Heart left ventricle (tissue), 16 donors: ENCODE results near the gene SDHAF3. TPM values are rescaled to one million over a fixed set of nuclear protein-coding genes. Genes with fewer than 3 reads are reported as not detected.

Source experiments
- ATAC-seq, 4 donors: fragments of 200-7000 bp; cut with Tn5 transposase; one replicate each; pipeline ENCODE4 v1.9.1; 2020 to 2022; ENCODE audit warnings: moderate library complexity in 4 of 4, mild to moderate bottlenecking in 3 of 4, moderate number of reproducible peaks in 1 of 4
- DNase-seq, 5 donors: peaks; one replicate each; pipeline ENCODE4 v3.0.0-alpha.2; 2020
- H3K27ac ChIP-seq, 12 donors: fragments of 200-600 bp; sonication (generic) in 4 of 12; one replicate each; pipeline versions ENCODE4 v1.5.0 to v1.8.0; 2016 to 2022; ENCODE audit warnings: mild to moderate bottlenecking in 2 of 12
- H3K27me3 ChIP-seq, 9 donors: fragments of 200-600 bp; sonication (generic) in 2 of 9; one replicate each; pipeline versions ENCODE4 v1.5.1 to v1.8.0; 2016 to 2022; ENCODE audit warnings: mild to moderate bottlenecking in 3 of 9
- H3K36me3 ChIP-seq, 9 donors: fragments of 200-600 bp; sonication (generic) in 2 of 9; one replicate each; pipeline versions ENCODE4 v1.5.0 to v1.8.0; 2018 to 2022; ENCODE audit warnings: mild to moderate bottlenecking in 2 of 9
- H3K4me1 ChIP-seq, 12 donors: fragments of 200-600 bp; sonication (generic) in 4 of 12; one replicate each; pipeline versions ENCODE4 v1.5.0 to v1.8.0; 2016 to 2022; ENCODE audit warnings: mild to moderate bottlenecking in 3 of 12
- H3K4me3 ChIP-seq, 12 donors: fragments of 200-600 bp; sonication (generic) in 4 of 12; one replicate each; pipeline versions ENCODE4 v1.5.0 to v1.8.0; 2017 to 2022; ENCODE audit warnings: mild to moderate bottlenecking in 9 of 12, moderate library complexity in 4 of 12
- H3K9me3 ChIP-seq, 12 donors: fragments of 200-600 bp; sonication (generic) in 4 of 12; one replicate each; pipeline versions ENCODE4 v1.5.0 to v1.8.0; 2016 to 2022; ENCODE audit warnings: mild to moderate bottlenecking in 1 of 12
- POLR2A ChIP-seq, 2 donors: fragments of 450-650 bp; IDR thresholded peaks; one replicate each; pipeline ENCODE4 v1.6.1; 2017; ENCODE audit warnings: antibody characterized with exemption in 2 of 2, mild to moderate bottlenecking in 2 of 2, moderate library complexity in 2 of 2
- WGBS, 4 donors: extraction: QIAGEN DNeasy Blood & Tissue Kit in 2 of 4; methylation state at CpG; one replicate each; pipeline versions ENCODE4 v1.1.5 to v1.1.7; 2013 to 2018; 5-methylcytosine and 5-hydroxymethylcytosine counted together
- intact Hi-C, 10 donors: fragments of 100-400 bp; cut with DNase I; formaldehyde crosslinking; loops; one replicate each; pipeline versions ENCODE4 v1.11.1 to v1.14.2; 2022
- polyA plus RNA-seq, 2 donors: library from polyadenylated mRNA; stranded (reverse); fragments of 200-250 nt; gene quantifications; one replicate each; pipeline ENCODE4 v1.2.3, GENCODE V29; 2013
- total RNA-seq, 9 donors: library from RNA; depleted of rRNA in 2 of 9; stranded (reverse); fragments of >200 nt in 2 of 9; fragmentation: NEBNext Ultra II Directional in 3 of 9; extraction: Animal tissue kit (Norgen Biotek cat#: 25700) in 3 of 9; gene quantifications; one replicate each; pipeline versions ENCODE4 v1.1.0 to v1.2.4, GENCODE V29; 2016 to 2023
- TF ChIP-seq, protein P1 (sequence below), 12 donors: fragments of 200-600 bp; sonication (generic) in 4 of 12; IDR thresholded peaks; one replicate each; pipeline versions ENCODE4 v1.5.0 to v1.8.0; 2018 to 2022; ENCODE audit warnings: antibody characterized with exemption in 12 of 12, mild to moderate bottlenecking in 5 of 12
- donor health status: ischemic (EF 13 %, LVEDD 7.1; RV severe dilation, severe dysfunction).
- donor health status: healthy with polysubstance abuse.
- donor health status: DM: no; HTN: yes; CAD: no.
- donor health status: DM: no; HTN: no; CAD: no.
- donor health status: ischemic (EF 25% LVEDD 6.9; RV normal size, moderate dysfunction).
- donor health status: ischemic (EF 25% LVEDD 5.7; RV mildly dilated, moderate dysfunction).
- donor health status: healthy.
- donor health status: DM: yes; HTN: yes; CAD: no.
- donor health status: ischemic (EF 35%, LVEDD 5.7; RV mildly dilated, moderate dysfunction).
- donor health status: nonischemic (EF 11% LVEDD 7.7; RV severe dilation, severe dysfunction).
- donor health status: DM: yes; HTN: yes; CAD: no.
- donor health status: PGD.
- donor health status: ischemic (EF 29% LVEDD 5.4; RV normal size, mild dysfunction).
- donor health status: nonischemic (EF 23%, LVEDD 6.1; RV moderate dilation, normal function).

The SDHAF3 gene
- total and polyA plus RNA-seq, 11 donors, result 8.4 to 21.5 (median 16.9) TPM

DNA sequence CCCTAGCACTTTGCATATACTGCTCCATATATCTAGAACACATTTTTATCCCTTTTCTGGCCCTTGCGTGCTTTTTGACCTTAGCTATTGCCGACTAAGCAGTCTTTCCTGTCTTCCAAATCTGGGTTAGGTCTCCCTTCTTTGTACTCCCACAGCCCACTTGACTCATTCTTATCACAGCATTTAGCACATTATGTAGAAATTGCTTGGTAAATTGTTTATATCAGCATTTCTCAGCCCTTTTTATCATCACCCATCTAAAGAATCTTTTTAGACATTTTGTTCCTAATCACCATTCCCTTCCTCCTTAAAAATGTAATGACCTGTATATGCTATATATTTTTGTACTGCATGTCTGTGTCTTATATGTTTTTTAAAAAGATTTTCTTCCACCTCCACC is 101.7 kb downstream of the SDHAF3 start:
- no peak for ATAC-seq
- H3K9me3 ChIP-seq, result no peaks in the 10 kb centered on the region
- DNase-seq, result no peak
- no peaks in the 10 kb centered on the region for H3K27me3 ChIP-seq
- no peak overlapping the region for H3K4me3 ChIP-seq
- WGBS, 4 donors, result 82 to 87% (median 84%) methylated on average over 2 of the region's 2 CpGs
- TF ChIP-seq POLR2A (IDR thresholded peaks at IDR 0.05), result no peak
- TF ChIP-seq, protein P1, sequence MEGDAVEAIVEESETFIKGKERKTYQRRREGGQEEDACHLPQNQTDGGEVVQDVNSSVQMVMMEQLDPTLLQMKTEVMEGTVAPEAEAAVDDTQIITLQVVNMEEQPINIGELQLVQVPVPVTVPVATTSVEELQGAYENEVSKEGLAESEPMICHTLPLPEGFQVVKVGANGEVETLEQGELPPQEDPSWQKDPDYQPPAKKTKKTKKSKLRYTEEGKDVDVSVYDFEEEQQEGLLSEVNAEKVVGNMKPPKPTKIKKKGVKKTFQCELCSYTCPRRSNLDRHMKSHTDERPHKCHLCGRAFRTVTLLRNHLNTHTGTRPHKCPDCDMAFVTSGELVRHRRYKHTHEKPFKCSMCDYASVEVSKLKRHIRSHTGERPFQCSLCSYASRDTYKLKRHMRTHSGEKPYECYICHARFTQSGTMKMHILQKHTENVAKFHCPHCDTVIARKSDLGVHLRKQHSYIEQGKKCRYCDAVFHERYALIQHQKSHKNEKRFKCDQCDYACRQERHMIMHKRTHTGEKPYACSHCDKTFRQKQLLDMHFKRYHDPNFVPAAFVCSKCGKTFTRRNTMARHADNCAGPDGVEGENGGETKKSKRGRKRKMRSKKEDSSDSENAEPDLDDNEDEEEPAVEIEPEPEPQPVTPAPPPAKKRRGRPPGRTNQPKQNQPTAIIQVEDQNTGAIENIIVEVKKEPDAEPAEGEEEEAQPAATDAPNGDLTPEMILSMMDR (IDR thresholded peaks at IDR 0.05), result no peak
- H3K27ac ChIP-seq, result no peak overlapping the region
- intact Hi-C loops, result no loop called here
- no peaks in the 10 kb centered on the region for H3K4me1 ChIP-seq
- no peaks in the 10 kb centered on the region for H3K36me3 ChIP-seq

DNA sequence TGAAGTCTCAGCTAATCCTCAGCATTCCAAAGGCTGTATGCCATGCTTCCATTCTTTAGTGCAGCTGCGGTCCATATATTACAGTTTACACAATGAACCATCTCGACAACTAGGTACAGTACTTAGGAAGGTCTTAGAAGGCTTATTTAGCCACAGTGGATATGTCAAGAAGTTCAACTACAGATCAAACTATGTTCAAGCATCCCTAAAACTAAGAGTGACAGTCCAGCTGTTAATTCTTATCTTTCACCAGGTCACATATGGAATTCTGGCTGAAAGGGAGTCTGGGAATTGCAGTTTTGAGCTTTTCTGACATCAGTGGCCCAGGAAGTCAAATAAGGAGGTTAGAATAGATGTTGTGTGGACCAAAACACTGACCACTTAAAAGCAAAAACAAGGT is 106.8 kb downstream of the SDHAF3 start:
- H3K9me3 ChIP-seq, result no peaks in the 10 kb centered on the region
- H3K27ac ChIP-seq, result no peak overlapping the region
- H3K36me3 ChIP-seq, result no peaks in the 10 kb centered on the region
- no peaks in the 10 kb centered on the region for H3K4me1 ChIP-seq
- 87 to 94% (median 90%) methylated on average over 2 of the region's 2 CpGs for WGBS, 4 donors
- TF ChIP-seq, protein P1 (IDR thresholded peaks at IDR 0.05), result no peak
- no peak for TF ChIP-seq POLR2A (IDR thresholded peaks at IDR 0.05)
- no peaks in the 10 kb centered on the region for H3K27me3 ChIP-seq
- H3K4me3 ChIP-seq, result no peak overlapping the region
- ATAC-seq, result no peak
- DNase-seq, result no peak
- intact Hi-C loops, result no loop called here

DNA sequence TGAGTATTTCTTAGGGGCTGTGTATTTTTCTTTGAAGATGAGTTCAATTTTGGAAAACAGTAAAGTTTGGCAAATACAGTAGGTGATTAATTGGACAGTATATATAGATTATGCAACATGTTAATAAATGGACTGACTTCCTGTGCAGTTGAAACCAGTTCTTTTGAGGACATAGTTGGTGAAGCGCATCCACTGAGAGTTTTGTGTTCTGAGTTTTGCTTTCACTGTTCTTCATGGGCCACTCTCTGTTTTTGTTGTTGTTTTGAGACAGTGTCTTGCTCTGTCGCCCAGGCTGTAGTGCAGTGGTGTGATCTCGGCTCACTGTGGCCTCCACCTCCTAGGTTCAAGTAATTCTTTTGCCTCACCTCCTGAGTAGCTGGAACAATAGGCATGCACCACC is 109.0 kb downstream of the SDHAF3 start:
- WGBS, 4 donors, result 53 to 89% (median 64%) methylated on average over 3 of the region's 3 CpGs
- DNase-seq, result no peak

More for the DNA sequence above, 109.0 kb downstream of the SDHAF3 start:
- TF ChIP-seq, protein P1 (IDR thresholded peaks at IDR 0.05), result no peak
- TF ChIP-seq POLR2A (IDR thresholded peaks at IDR 0.05), result no peak
- Histone ChIP-seq H3K27ac (no peak overlapping the region), H3K36me3 (no peaks in the 10 kb centered on the region), H3K4me1 (no peaks in the 10 kb centered on the region), H3K9me3 (no peaks in the 10 kb centered on the region), H3K4me3 (no peak overlapping the region), H3K27me3 (no peaks in the 10 kb centered on the region)
- ATAC-seq, result no peak
- intact Hi-C loops, result no loop called here

Other genes with a start within 250 kb of the SDHAF3 start
- under 1 TPM in 1 of 9 donors, not detected in 8; 0.21 TPM for gene DLX6, start 112.1 kb upstream of the SDHAF3 start, total RNA-seq
- not detected for gene DLX6, start 112.1 kb upstream of the SDHAF3 start, polyA plus RNA-seq
- gene DLX5, start 92.9 kb upstream of the SDHAF3 start, total RNA-seq, result under 1 TPM in 3 of 9 donors, not detected in 6; 0.23 to 0.27 (median 0.25) TPM
- under 1 TPM in 1 of 2 donors, not detected in 1; 0.08 TPM for gene DLX5, start 92.9 kb upstream of the SDHAF3 start, polyA plus RNA-seq